NCI-H146 treated with DMSO at 0.1 percent for 48 hours (cell line): ENCODE results near the gene SYT1.

Source experiments
- DNase-seq: peaks from one replicate; lab custom pipeline; 2025; ENCODE audit not compliant: unreplicated experiment; lab: John Stamatoyannopoulos, UW

SYT1 gene

GRCh38 chr12:79331870-79332269 lies 467.3 kb downstream of the SYT1 start:
- DNase-seq, result no peak

GRCh38 chr12:79333144-79333543 lies 468.6 kb downstream of the SYT1 start:
- no peak for DNase-seq

GRCh38 chr12:79337662-79338290 lies 473.2 kb downstream of the SYT1 start:
- DNase-seq, result no peak

GRCh38 chr12:79344855-79345847 lies 480.6 kb downstream of the SYT1 start:
- peak; percentile 15 for DNase-seq

- no peak for DNase-seq
Measured at GRCh38 chr12:79347866-79348265, 483.3 kb downstream of the SYT1 start.

GRCh38 chr12:79351251-79351650 lies 486.7 kb downstream of the SYT1 start:
- DNase-seq, result peak; percentile 78

GRCh38 chr12:79356216-79356615 lies 491.6 kb downstream of the SYT1 start:
- no peak for DNase-seq

GRCh38 chr12:79357048-79357447 lies 492.5 kb downstream of the SYT1 start:
- no peak for DNase-seq

GRCh38 chr12:79358716-79359300 lies 494.2 kb downstream of the SYT1 start:
- DNase-seq, result no peak

GRCh38 chr12:79360286-79360685 lies 495.7 kb downstream of the SYT1 start:
- no peak for DNase-seq

- no peak for DNase-seq
Measured at GRCh38 chr12:79360936-79361335, 496.4 kb downstream of the SYT1 start.

- no peak for DNase-seq
Measured at GRCh38 chr12:79364197-79364596, 499.6 kb downstream of the SYT1 start.

- no peak for DNase-seq
Measured at GRCh38 chr12:79366374-79366773, 501.8 kb downstream of the SYT1 start.

GRCh38 chr12:79367032-79367589 lies 502.5 kb downstream of the SYT1 start:
- no peak for DNase-seq

- no peak for DNase-seq
Measured at GRCh38 chr12:79370021-79370420, 505.4 kb downstream of the SYT1 start.

GRCh38 chr12:79371226-79371625 lies 506.7 kb downstream of the SYT1 start:
- DNase-seq, result no peak

- no peak for DNase-seq
Measured at GRCh38 chr12:79373896-79374499, 509.4 kb downstream of the SYT1 start.

- DNase-seq, result no peak
Measured at GRCh38 chr12:79374545-79374944, 510.0 kb downstream of the SYT1 start.

GRCh38 chr12:79375050-79375449 lies 510.5 kb downstream of the SYT1 start:
- DNase-seq, result no peak

- DNase-seq, result no peak
Measured at GRCh38 chr12:79378496-79378895, 513.9 kb downstream of the SYT1 start.

GRCh38 chr12:79380402-79380801 lies 515.8 kb downstream of the SYT1 start:
- no peak for DNase-seq
